CD4-positive, alpha-beta T cell treated with Interleukin-4 for 1 hour (primary cell): ENCODE results near the gene PLB1.

Experiments
- DNase-seq, 2 donors: peaks; one replicate each; pipeline ENCODE4 v3.0.0-alpha.2; 2020 to 2022

The PLB1 gene

GRCh38 chr2:28616396-28616999 is 120.6 kb downstream of the PLB1 start:
- DNase-seq = no peak

GRCh38 chr2:28617502-28618184 is 121.8 kb downstream of the PLB1 start:
- no peak for DNase-seq

- no peak for DNase-seq
These were observed 122.6 kb downstream of the PLB1 start for GRCh38 chr2:28618221-28619141.

- DNase-seq = no peak
These were observed 123.6 kb downstream of the PLB1 start for GRCh38 chr2:28619213-28620196.

- peak; percentile 23 to 37 for DNase-seq
These were observed 124.5 kb downstream of the PLB1 start for GRCh38 chr2:28620291-28620793.

GRCh38 chr2:28620801-28621171 is 124.9 kb downstream of the PLB1 start:
- no peak for DNase-seq

GRCh38 chr2:28621172-28622100 is 125.6 kb downstream of the PLB1 start:
- DNase-seq = peak; percentile 95 to 97

GRCh38 chr2:28622101-28622499 is 126.2 kb downstream of the PLB1 start:
- DNase-seq = no peak

- DNase-seq = peak in 1 of 2 donors; percentile 36
These were observed 127.9 kb downstream of the PLB1 start for GRCh38 chr2:28623582-28624405.

- DNase-seq = no peak
These were observed 128.6 kb downstream of the PLB1 start for GRCh38 chr2:28624436-28624792.

GRCh38 chr2:28624793-28625701 is 129.2 kb downstream of the PLB1 start:
- DNase-seq = peak; percentile 83 to 89

GRCh38 chr2:28626376-28626775 is 130.5 kb downstream of the PLB1 start:
- DNase-seq = no peak

- no peak for DNase-seq
These were observed 131.1 kb downstream of the PLB1 start for GRCh38 chr2:28626891-28627421.

GRCh38 chr2:28627722-28628480 is 132.0 kb downstream of the PLB1 start:
- no peak for DNase-seq

GRCh38 chr2:28628506-28628905 is 132.6 kb downstream of the PLB1 start:
- no peak for DNase-seq

- no peak for DNase-seq
These were observed 133.1 kb downstream of the PLB1 start for GRCh38 chr2:28628987-28629386.

- no peak for DNase-seq
These were observed 134.1 kb downstream of the PLB1 start for GRCh38 chr2:28629910-28630309.

GRCh38 chr2:28630341-28630740 is 134.5 kb downstream of the PLB1 start:
- DNase-seq = no peak
